GM21528 (cell line): Measurements from ENCODE around the gene GRIP2.

Experiments
- ATAC-seq: cut with Tn5 transposase; IDR thresholded peaks from one replicate; pipeline ENCODE4 v1.9.1; 2021; ENCODE audit warnings: mild to moderate bottlenecking, moderate library complexity; ENCODE audit not compliant: unreplicated experiment, low FRiP score

GRIP2 gene

DNA sequence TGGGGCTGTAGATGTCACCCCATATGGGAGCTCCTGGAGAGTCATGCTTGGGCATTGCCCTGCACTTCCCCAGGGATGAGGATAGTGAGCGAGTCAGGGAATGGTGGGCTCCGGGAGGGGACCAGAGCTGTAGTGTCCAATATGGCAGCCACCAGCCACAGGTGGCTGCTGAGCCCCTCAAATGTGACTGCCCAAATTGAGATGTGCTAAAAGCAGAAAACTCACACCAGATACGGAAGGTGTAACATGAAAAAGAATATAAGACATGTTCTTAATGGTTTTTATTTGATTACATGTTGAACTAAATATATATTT, 31.7 kb downstream of the GRIP2 start:
- ATAC-seq = no peak

DNA sequence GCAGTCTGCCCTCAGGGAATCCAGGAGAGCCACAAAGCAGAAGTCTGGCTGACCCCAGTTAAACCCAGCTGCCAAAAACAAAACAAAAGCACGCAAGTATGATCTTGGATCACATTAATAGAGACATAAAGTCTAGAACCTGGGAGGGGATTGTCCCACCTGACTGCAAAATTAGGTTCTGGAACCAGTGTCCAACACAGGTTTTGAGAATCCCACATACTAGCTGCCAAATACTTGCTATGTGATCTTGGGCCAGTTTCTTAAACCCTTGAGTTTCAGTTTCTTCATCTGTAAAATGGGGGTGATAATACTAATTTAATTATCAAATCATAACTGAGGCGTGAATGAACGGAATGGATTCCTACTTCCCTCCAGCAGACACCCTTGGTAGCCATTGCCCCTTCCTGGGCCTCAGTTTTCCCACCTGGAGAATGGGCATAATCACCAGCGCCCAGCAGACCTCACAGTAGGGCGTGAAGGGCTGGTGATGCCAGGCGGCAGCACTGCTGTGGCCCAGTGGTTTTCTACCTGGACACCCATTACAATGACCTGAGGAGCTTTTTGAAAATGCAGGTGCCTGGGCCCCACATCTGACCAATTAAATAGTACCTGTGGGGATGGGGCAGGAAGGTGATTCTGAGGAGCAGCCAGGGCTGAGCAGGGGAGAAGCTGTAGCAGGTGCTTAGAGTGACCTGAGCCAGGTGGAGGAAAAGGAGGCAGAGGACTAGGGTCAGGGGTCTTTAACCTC, 32.2 kb downstream of the GRIP2 start:
- ATAC-seq = no peak

DNA sequence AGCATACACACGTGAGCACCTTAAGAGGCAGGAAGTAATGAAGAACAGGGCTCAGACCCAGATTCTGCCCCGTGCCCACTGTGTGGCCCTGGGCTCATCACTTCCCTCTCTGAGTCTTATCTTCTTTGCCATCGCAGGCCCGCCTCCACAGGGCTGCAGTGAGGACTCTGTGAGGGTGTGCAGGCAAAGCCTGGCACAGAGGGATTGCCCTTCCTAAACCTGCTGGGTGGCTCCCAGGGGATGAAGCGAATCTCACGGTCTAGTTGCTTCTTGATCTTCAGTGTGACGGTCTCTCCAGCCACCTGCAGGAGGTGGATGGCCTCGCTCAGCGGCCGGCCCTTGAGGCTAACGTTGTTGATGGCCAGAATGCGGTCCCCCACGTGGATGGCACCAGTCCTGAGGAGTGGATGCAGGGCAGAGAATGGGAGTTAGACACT, 32.8 kb downstream of the GRIP2 start:
- ATAC-seq = no peak

DNA sequence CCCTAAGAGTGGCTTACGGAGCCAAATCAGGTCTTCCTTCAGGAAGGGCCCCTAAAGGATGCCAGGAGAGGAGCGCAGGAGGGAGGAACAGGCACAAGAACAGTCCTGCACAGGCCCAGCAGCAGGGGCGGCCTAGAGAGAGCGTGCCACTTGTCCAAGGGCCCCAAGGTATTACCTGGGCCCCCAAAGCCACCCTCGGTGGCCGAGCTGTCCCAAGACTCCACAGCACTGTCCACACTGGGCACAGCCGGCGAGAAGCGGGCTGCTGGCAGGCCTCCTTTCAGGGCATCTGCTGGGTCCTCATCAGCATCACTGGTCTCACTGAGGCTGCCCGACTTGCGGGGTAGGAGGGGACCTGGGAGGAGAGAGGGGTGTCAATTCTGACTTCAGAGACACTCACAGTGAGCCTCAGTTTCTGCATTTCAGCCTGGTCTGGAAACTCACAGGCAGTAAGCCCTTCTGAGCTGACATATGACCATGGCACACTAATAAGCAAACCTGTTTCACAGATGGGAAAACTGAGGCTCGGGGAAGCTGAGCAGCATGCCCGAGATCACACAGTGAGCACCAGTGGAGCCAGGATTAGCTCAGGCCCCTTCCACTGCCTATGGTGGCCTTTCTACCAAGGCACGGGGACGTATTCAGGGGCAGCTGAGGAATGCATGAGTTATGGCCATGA, 33.4 kb downstream of the GRIP2 start:
- no peak for ATAC-seq

DNA sequence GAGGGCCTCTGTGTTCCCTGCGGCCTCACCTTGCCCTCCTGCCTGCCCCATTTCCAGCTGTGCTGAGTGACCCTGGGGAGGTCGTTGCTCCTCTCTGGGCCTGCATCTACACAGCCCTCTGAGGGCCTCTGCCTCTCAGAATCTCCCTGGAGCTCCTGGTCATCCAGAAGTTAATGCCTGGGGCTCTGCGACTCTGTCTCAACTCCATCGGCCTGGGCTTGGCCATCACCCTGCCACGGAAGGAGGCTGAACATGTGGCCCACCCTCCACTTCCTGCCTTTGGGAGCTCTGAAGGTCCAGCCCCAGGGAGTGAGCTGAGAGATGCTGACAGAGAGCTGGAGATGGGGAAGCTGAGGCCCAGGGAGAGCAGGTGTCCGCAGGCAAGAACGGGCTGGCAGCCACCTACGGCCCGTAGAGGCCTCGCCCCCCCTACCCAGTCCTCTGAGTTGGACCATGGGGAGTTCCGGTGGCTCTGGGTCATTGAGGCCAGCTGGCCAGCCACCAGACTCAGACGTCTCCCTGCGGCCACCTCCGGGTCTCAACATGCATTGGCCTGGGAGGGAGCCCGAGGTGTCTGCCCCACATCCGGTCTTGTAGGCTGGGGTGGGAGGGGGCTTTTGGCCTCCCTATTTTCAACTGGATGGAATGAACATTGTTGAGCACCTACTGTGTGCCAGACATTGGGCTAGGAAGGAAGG, 34.2 kb downstream of the GRIP2 start:
- no peak for ATAC-seq

DNA sequence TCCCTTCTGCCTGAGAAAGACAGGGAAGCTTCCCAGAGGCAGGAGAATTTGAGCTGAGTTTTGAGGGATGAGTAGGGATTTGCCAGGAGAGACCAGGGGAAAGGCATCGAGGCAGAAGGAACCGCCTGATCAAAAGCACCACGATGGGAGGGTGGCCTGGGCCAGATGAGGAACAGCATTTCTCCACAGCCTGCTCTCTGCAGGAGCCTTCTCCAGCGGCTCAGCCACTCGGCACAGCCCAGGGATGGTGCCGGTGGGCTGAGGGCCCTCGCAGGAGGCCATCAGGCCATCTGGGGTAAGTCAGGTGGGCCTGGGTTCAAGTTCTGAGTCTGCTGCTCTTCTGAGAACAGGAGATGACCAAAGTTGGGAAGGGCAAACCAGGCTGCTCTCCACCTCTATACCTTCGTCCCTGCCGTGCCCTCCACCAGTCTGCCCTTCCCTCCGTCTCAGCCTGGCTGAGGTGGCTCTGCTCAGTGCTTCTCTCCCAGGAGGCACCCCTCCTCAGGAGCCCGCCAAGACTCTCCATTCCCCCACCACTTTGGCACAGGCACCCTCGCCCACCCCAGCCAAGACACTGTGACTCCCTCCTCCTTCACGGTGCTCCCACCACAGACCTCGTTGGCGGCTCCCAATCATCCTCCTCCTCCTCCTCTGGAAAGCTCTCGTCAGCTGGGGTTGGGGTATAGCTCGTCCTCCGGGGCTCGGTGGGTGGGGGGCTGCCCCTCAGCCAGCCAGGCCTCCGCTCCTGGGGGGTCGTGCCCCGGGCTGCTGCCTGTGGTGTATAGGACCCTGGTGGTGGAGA, 34.9 kb downstream of the GRIP2 start:
- no peak for ATAC-seq

DNA sequence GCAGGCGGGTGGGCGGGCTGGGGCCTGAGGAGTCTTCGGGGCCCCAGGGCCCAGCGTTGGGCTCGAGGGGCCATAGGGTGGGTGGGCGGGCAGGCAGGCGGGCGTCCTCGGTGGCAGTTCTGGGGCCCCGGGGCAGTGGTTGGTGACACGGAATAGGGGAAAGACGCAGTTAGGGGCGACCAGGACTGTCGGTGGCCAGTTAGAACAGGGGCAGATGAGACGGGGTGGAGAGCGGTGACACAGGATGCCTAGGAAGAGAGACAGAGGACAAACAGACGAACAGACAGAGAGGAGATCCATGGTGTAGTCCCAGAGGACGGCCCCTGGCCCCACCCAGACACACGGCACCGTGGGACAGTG, 36.5 kb downstream of the GRIP2 start:
- ATAC-seq = no peak

DNA sequence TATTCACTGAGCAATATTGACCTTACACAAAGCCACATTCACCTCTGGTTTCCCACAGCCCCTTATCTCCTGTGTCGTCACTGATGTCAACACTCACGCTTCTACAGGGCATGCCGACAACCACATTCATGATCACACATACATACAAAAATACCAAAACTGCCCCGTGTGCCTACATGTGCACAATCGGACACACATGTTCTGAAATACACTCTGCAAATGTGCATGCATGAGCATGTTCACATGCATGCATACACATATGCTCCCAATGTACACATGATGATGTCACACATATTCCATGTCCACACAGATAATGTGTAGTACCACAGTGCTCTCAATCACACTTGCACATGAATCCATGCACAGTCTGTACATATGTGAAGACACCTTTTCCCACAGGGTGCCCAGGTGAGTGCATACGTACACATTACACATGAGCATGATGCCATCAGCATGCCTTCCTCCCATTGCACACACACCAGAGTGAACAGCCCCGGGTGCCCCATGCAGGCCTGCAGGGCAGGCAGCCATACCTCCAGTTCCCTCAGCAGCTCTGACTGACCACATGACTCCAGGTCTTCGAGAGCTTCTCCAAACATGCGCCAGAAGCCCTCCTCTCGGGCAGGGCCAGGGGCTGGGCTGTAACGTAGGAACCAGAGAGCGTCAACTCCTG, 37.0 kb downstream of the GRIP2 start:
- ATAC-seq = no peak

DNA sequence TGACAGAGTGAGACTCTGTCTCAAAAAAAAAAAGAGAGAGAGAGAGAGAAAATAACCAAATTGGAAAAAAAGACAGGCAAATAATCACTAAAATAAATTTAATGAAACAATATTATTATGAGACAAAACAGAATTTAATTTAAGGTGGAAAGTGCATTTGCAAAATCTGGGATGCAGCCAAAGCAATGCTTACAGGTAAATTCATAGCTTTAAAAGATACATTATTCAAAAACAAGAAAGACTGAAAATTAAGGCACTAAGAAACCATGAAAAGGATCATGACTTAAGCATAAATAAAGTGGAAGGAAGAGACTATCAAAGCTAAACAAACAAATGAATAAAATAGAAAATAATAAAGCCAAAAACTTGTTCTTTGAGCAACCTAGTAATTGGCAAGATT, 37.7 kb downstream of the GRIP2 start:
- ATAC-seq = no peak

DNA sequence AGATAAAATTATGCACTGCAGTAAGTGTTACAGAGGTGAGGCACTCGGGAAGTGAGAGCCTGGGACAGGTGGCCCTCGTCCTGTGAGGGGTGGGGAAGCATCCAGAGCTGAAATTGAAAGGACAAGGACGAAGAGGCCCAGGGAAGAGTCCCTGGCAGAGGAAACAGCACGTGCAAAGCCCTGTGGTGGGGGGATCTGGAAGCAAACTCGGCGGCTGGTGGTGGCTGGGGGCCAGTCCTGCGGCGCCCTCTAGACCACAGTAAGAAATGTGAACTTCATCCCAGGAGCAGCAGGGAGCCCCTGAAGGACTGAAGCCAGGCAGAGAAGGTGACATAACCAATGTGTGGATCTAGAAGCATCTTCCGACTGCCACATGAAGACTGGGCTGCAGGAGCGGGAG, 42.8 kb downstream of the GRIP2 start:
- ATAC-seq = no peak

DNA sequence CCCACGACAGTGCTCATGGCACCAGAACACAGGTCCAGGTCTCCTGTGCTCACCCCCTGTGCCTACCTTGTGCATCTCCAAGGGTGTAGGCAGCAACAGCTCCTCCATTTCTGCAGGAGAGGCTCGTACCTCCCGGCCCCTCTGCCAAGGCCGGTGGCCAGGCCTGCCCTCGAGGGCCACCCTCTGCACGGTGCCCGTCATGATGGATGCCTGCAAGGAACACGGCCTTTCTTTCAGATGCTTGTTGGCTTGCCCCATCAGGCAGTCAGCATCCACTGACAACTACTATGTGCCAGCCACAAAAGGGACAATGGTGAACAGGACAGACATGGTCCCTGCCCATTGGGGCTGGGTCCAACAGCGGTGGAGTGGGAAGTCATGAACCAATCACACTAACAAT, 43.8 kb downstream of the GRIP2 start:
- ATAC-seq = no peak

DNA sequence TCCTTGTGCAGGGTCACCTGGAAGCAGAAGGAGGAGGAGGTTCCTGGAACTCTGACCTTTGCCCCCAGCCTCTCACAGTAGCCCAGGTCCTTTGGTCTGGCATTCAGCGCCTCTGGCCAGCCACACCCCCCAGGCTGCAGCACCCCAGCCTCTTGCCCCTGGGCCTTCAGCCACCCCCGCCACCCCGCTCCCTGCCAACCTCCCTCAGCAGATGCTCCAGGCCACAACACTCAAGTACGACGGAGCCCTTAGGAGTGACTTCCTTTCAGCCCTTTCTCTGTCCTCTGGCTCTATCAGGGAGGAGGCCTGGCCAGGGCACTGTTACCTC, 45.2 kb downstream of the GRIP2 start:
- ATAC-seq = no peak

DNA sequence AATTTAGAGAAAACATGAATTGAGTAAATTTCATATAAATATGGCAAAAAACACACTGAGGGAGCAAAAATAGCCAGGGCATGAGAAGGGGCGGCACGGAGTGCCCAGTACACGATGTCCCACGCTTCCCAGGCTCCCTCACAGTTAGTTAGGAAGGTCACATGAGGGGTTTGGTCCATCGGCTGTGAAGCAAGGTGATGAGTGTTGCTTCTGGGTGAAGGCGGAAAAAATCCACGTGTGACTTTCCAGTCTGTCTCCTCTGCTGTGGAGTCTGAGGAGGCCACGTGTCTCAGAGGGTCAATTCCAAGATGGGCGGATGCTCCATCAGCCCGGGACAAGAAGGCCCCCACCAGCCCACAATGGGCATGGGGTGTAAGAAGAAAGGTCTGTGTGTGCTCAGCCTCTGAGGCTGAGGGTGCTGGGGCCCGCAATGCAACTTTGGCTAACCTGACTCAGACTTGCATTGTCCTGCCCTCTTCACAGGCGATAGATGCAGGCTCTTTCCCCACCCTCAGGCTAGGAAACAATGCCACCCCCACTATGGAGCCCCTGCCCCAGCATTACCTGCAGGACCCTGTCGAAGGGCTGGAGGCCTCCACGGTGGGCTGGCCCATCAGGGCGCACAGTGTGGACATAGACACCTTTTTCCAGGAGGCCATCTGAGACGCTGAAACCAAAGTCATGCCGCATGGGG, 45.7 kb downstream of the GRIP2 start:
- no peak for ATAC-seq

DNA sequence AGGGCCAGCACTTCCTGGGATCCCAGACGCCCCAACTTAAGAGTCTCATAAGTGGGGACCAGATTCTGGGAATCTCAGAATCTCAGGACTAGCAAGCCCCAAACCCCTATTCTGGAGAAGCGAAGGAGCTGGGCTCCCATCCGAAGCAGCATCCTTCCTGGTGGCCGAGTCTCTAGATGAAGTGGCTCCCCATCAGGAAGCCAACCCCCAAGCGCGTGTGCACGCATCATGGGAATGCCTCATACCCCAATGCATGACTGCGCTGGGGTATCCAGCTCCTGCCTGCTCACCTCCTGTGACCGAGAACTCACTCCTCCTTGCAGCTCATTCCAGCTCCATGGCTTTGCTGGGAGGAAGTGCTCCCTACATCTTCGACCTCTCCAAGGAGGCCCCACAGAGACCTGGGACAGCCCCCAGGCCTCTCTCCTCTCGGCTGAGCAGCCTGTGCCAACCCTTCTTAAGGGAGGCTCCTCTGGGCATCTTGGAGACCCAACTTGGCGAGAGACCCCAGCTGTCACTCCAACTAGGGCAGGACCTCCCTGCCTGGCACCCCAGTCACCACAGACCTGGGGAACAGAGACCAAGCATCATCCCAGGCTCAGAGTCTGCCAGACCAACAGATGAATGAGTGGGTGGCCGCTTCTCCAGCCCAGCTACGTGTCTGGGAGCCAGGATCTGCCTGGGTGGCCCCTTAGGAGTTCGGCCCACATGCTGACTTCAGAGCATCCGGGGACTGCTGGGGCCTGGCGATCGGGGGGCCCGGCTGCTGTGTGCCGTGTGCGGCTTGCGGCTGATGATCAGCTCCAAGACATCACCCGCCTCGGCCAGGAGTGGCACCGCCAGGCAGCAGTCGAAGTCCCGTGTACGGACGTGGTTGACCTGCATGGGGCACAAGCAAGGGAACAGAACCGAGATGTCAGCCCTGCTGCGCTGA, 46.9 kb downstream of the GRIP2 start:
- no peak for ATAC-seq

DNA sequence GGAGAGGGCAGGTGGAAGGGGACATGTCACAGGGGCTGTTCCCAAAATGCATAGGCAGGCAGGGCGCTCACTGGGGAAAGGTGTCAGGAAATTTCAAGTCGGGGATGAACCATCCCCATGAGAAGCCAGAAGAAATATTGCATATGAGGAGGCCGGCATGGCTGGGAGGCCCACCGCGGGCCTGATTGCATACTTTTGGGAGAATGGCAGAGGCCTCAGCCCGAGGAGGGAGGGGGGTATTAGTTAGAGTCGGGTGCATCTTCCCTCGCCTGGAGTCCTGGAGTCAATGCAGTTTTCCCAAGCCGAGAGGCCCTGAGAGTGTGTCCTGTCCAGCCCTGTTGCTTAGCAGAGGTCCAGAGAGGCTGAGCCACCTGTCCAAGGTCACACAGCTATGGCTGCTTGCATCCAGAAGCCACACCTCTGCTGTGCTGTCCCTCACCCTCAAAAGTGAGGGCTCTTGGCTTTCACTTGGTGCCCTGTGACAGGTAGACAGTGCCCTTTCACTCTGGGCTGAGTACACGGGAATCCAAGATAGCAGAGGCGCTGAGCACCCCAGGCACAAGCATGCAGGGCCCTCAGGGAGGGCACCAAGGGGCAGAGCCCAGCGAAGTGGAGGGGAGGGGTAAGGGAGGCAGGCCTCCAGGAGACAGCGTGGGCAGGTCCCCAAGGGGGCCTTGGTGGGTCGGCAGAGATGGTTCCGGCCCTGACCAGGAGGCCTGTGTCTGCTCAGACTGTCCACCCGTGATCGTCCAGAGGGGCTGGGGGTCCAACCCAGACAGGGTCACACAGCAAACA, 48.5 kb downstream of the GRIP2 start:
- no peak for ATAC-seq

DNA sequence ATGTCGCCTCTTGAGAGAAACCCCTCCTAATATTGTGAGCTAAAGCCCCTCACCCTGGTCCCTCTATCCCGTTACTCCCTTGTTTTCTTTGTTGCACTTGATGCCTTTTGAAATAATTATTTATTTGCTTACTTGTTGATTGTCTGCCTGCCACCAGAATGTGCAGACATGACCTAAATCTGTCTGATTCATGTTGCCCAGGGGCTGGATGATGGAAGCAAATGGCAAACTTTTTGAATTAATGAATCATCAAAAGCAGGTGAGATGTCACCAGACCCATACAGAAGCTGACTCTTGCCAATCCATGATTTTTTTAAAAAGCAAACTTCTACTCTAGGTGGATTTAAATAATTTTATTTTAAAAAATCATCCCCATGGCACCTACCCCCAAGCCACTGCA, 49.3 kb downstream of the GRIP2 start:
- ATAC-seq = no peak

DNA sequence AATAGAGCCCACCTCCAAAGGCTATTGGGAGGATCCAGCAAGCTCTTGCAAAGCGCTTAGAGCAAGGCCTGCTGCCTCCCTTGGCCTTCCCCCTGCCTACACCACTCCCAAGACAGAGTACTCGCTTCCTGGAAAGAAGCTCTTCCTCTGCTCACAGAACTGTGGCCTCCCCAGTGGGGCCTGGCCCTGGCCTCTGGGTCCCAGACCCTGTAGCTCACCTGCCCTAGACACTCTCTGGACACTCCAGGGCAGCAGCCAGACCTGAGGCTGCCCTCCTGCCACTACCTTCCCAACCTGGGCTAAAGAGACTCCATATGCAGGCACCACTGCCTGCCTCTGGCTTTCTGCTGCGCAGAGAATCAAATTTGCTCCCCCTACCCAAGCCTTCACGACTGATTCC, 49.9 kb downstream of the GRIP2 start:
- no peak for ATAC-seq

DNA sequence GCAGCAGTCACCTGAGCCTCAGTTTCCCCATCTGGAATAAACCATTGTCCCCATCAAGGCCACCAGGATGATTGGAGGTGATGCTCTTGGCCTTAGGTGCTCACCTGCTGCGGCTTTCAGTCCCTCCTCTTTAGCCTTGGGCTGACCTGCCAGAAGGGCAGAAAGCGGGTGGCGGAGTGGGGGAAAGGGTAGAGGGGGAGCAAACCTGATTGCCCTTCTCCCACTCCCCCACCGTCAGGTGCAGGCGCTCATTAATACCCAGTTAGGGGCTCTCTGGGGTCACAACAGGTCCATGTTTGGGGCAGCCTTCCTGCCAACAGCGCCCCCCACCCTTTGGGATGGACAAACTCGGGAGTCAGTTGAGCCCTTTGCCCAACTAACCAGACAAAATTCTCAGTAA, 50.5 kb downstream of the GRIP2 start:
- no peak for ATAC-seq
